Measurements from ENCODE around the gene C17orf58. TPM values are rescaled to one million over a fixed set of nuclear protein-coding genes. Genes with fewer than 3 reads are reported as not detected.
A peak's percentile ranks its signal among the peaks of the same experiment; 100 is the strongest.
"Not testable (repeated sequence)": the region's sequence is repeated elsewhere in the genome, so short reads cannot be mapped to it uniquely, and the experiment has no call there.

C17orf58 gene
- total RNA-seq, 1 donor from 2014 or later, result 32.7 TPM

DNA sequence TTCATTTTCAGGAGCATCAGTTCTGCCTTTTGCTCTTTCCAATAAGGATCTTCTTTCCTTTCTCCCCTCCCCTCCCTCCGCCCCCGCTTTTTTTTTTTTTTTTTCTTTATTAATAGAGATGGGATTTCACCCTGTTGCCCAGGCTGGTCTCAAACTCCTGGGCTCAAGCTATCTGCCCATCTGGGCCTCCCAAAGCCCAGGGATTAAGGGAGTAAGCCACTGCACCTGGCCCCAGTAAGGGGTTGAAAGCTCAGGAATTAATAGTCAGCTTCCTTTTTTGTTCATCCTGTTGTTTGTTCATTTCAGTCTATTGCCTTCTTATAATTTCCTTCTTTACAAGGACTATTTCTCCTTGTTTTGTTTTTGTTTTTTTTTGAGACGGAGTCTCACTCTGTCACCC lies 7.9 kb upstream of the C17orf58 start:
- no peak for DNase-seq (ENCODE audit: low read depth in 2 of 2)

GRCh38 chr17:67999291-67999911 lies 3.1 kb upstream of the C17orf58 start:
- DNase-seq (ENCODE audit: low read depth in 2 of 2), result no peak

DNA sequence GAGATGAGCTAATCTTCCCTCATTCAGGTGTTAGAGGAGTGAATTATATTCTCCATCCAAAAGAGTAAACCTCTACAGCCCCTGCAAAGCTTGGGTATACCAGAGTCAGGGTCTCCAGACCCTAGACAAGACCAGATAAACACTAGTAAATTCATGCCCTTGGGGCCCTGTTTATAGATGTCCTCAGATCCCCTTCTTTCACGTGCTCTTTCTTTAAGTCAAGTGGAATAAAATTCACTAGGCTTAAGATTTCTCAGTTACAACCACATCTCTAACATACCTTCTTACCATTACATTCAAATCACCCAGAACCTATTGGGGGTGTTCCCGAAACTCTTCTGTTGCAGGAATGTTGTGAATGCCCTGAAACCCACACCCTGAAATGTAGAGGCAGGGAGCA lies 2.2 kb upstream of the C17orf58 start:
- no peak for DNase-seq (ENCODE audit: low read depth in 2 of 2)

GRCh38 chr17:67995570-67996263 lies 552 bp downstream of the C17orf58 start:
- DNase-seq (ENCODE audit: low read depth in 2 of 2), result no peak

DNA sequence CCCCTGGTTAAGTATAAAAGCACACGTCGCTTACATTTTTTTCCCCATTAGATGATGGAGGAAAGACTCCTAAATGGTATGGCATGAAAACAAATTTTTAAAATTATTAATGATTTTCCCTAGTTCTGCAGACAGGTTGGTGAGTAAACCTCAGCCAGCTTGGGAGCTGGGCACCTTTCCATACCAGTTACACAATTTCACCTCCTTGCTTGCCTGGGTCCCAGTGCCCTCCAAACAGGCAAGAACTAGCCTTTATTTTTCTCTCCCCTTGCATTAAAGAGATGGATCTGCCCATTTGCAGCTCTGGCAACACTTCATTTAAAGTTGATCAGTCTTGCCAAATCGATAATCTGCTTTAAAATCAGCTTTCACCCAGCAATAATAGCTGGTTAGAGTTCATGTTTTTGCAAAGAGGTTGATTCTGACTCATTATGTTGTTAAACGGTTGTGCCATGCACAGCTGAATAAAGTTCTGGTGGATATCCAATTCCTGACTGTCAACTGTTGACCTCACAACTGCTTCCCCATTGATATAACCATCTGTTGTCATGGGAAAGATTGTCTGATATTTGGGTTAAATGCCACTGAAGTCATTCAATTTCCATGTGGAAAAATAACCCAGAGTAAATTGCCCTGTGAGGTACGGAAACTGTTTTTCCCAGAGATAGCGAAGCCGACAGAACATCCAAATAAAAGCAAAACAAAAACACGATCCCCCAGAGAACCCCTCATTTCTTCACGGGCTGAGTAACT lies 1.3 kb downstream of the C17orf58 start:
- DNase-seq (ENCODE audit: low read depth in 2 of 2), result peak; percentile 90 to 98

DNA sequence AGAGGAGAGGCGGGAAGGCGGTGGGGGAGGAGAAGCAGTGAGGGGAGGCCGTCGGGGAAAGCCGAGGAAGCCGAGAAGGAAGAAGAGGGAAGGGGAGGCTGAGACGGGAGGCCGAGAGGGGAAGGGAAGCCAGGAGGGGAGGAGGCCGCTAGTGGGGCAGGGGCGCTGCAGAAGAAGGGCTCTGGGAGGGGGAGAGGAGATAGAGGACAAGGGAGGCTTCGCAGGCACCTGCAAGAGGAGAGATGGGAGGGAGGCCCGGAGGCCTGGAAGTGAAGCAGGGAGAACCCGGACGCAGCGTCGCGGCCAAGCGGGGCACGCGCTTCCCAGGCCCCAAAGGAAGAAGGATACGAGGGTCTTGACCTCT lies 2.3 kb downstream of the C17orf58 start:
- peak; percentile 29 to 60 for DNase-seq (ENCODE audit: low read depth in 2 of 2)

DNA sequence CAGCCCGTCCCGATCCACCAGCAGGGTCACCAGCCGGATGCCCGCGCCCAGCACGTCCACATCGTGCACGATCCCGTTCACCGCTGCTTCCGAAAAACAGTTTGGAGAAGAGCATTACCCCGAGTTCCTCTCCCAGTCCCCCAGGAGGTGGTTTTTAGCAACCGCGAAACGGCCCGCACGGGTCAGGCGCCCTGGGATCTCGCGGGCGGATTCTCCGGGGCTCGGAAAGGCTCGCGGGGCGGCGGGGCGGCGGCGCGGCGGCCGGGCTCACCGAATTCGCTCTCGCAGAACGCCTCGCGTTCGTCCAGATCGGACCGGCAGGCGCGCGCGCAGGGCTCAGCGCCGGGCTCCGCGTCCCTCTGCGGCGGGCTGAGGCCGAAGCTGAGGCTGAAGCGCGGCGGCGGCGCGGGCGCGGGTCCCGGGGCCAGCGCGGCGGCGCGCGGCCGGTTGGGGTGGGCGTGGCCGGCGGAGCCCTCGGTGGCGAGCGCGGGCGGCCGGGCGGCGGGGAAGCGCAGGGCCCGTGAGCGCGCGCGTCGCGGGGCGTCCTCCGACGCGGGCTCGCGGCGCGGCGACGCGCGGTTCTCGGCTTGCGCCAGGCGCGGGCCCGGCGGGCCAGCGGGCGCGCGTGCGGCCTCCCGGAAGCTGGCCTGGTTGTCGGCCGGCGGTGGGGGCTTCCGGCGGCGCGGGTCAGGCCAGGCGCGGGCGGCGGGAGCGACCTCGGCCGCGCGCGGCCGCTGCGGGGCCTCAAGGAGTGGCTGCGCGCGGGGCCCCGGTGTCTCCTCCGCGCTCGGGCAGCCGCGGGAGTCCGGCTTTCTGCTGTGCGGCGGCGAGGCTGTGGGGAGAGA lies 2.9 kb downstream of the C17orf58 start:
- DNase-seq (ENCODE audit: low read depth in 2 of 2), result peak; percentile 90 to 93

DNA sequence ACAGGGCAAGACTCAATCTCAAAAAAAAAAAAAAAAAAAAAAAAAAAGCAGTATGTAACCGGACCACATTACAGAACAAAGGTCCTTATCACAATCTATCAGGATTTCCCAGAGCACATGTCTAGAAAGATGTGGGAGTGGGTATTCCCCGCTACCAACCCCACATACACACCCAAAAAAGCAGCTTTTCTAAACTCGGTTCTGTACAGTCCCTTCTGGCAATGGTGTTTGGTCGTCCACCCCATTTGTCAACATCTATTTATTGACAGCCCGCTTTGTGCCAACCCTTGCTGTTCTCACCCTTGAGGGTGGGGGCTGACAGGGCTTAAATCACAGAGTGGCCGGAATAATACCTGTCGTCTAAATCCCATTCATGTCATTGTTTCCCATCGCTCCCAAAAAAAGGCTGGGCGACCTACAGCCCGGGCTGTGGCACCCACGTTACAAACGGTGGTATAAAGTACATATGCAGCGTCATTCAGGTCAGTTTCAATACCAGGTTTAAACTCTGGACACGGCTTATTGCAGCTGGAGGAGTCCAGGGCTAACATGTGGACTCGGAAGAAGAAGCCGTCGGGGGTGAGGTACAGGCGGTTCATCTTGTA lies 3.6 kb downstream of the C17orf58 start:
- DNase-seq (ENCODE audit: low read depth in 2 of 2), result peak; percentile 10 to 37

DNA sequence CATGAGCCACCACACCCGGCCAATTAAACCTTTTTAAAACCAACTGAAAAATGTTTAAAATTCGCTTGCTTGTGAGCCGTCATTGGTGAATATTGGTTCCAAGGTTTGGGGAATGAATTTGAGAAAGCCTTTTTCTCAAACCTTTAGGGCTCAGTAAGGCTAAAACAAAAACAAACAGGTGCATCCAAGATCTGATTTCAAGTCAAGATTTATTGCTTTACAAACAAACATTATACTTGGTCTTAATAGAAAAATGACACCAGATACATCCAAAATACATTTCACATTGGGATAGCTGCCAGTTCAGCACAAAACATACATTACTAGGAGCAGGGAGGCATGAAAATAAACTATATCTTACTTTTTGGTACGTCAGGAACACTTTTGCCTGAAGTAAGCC lies 5.4 kb downstream of the C17orf58 start:
- no peak for DNase-seq (ENCODE audit: low read depth in 2 of 2)

- DNase-seq (ENCODE audit: low read depth in 2 of 2), result no peak
These were observed 12.9 kb downstream of the C17orf58 start for GRCh38 chr17:67983383-67983688.

DNA sequence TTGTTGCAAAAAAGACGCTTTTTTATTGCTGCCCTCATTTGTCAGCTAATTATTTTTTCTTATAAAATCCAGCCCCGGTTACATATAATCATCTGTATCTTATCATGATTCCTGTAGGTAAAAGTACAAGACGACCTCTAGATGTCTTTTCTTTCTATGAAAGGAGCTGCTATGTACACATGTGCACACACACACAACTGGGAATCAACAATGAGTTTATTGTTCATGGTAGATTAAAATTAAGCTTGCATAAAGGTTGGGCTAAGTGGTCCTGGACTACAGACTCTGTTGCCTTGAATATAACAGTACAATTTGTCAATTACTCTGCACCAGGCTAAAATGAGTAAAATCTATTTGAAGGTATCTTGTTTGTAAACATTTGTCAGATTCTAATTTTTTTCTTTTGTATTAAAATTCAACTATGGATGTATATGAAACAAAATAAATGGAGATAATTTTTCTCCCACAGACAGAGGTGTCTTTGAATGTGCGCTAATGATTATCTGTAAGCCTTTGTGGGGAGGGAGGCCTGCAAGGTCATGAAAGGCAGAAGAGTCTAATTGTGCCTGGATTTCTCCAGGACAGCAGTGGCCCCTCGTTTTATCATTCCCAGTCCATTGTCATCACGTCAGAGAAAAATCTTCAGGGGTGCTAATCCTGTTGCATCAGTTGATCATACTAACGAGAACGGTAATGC lies 13.4 kb downstream of the C17orf58 start:
- DNase-seq (ENCODE audit: low read depth in 2 of 2), result no peak

- no peak for DNase-seq (ENCODE audit: low read depth in 2 of 2)
These were observed 14.1 kb downstream of the C17orf58 start for GRCh38 chr17:67982034-67982640.

DNA sequence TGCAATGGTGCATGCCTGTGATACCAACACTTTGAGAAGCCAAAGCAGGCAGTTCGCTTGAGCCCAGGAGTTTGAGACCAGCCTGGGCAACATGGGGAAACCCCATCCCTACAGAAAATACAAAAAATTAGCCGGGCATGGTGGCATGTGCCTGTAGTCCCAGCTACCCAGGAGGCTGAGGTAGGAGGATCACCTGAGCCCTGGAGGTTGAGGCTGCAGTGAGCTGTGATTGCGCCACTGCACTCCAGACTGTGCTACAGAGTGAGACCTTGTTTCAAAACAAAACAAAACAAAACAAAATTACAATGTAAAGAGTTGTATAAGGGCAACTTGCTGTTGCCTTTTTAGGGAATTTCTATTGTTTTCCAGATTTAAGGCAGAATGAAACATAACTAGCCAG lies 15.4 kb downstream of the C17orf58 start:
- not testable (repeated sequence) for DNase-seq (ENCODE audit: low read depth in 2 of 2)

GRCh38 chr17:67980456-67980855 lies 15.8 kb downstream of the C17orf58 start:
- DNase-seq (ENCODE audit: low read depth in 2 of 2), result no peak

GRCh38 chr17:67976306-67976705 lies 20.0 kb downstream of the C17orf58 start:
- DNase-seq (ENCODE audit: low read depth in 2 of 2), result not testable (repeated sequence)

- no peak for DNase-seq (ENCODE audit: low read depth in 2 of 2)
These were observed 21.6 kb downstream of the C17orf58 start for GRCh38 chr17:67974598-67975066.

- DNase-seq (ENCODE audit: low read depth in 2 of 2), result peak in 1 of 2 donors; percentile 63
These were observed 22.1 kb downstream of the C17orf58 start for GRCh38 chr17:67974185-67974584.

- no peak for DNase-seq (ENCODE audit: low read depth in 2 of 2)
These were observed 25.5 kb downstream of the C17orf58 start for GRCh38 chr17:67970783-67971182.

DNA sequence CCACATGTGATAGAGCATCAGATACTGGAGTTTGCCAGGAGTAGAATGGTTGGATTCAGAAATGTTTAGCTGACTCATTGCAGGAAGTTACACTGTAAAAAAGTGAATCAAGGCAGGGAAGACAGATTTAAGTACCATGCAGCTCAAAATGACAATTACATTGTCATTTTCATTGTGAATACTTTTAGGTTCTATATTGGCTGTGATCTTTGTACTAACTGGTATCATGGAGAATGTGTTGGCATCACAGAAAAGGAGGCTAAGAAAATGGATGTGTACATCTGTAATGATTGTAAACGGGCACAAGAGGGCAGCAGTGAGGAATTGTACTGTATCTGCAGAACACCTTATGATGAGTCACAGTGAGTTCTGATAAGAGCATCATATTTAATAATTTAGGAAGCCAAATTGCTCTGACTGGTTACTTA lies 33.1 kb downstream of the C17orf58 start:
- DNase-seq (ENCODE audit: low read depth in 2 of 2), result peak; percentile 81 to 87

DNA sequence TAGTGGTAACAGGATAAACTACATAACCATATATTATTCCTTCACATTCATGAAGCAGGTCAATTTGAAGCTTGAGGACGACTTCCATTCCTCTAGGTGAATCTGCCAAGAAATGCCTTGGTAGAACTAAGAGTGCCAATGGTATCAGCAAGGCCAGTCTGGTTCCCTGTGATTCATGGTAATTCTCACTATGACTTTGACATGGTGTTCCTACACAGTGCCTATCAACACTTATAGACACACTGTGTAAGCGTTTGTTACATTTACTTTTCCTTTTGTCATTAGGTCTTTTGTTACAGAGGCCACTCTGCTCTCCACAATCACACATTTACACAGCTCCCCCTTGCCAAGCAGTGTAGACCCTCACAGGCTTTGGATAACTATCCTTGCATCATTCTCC lies 34.1 kb downstream of the C17orf58 start:
- DNase-seq (ENCODE audit: low read depth in 2 of 2), result not testable (repeated sequence)

Measured in lung microvascular endothelial cell (primary cell).